Lower lobe of right lung (tissue), 2 donors: ENCODE data around the gene SRC. TPM values are rescaled to one million over a fixed set of nuclear protein-coding genes. Genes with fewer than 3 reads are reported as not detected.

Experiments used
- ATAC-seq, 2 donors: fragments of 200-7000 bp; cut with Tn5 transposase; one replicate each; pipeline ENCODE4 v1.9.1; 2020 to 2022; ENCODE audit warnings: mild to moderate bottlenecking in 2 of 2, moderate library complexity in 2 of 2
- DNase-seq: peaks from one replicate; pipeline ENCODE4 v3.0.0-alpha.2; 2020
- H3K27ac ChIP-seq: fragments of 200-600 bp; one replicate; pipeline ENCODE4 v1.8.0; 2022
- H3K27me3 ChIP-seq: fragments of 200-600 bp; one replicate; pipeline ENCODE4 v1.8.0; 2022; ENCODE audit warnings: low read depth
- H3K36me3 ChIP-seq: fragments of 200-600 bp; one replicate; pipeline ENCODE4 v1.8.0; 2022; ENCODE audit warnings: mild to moderate bottlenecking
- H3K4me1 ChIP-seq: fragments of 200-600 bp; one replicate; pipeline ENCODE4 v1.8.0; 2022
- H3K4me3 ChIP-seq: fragments of 200-600 bp; one replicate; pipeline ENCODE4 v1.8.0; 2022; ENCODE audit warnings: mild to moderate bottlenecking
- H3K9me3 ChIP-seq: fragments of 200-600 bp; one replicate; pipeline ENCODE4 v1.8.0; 2022
- CTCF ChIP-seq: fragments of 200-600 bp; IDR thresholded peaks from one replicate; pipeline ENCODE4 v1.8.0; 2022; ENCODE audit warnings: antibody characterized with exemption, mild to moderate bottlenecking
- intact Hi-C: fragments of 100-400 bp; cut with DNase I; formaldehyde crosslinking; loops from one replicate; pipeline ENCODE4 v1.11.0; 2022
- total RNA-seq: library from RNA; stranded (reverse); fragmentation: NEBNext Ultra II Directional; extraction: Animal tissue kit (Norgen Biotek cat#: 25700); gene quantifications from one replicate; pipeline ENCODE4 v1.2.1, GENCODE V29; 2021
- donor health status: DM: no; HTN: yes; CAD: no; lungs with severe emphysema.

Gene SRC
- total RNA-seq, 1 donor from 2014 or later: 72.7 TPM

- H3K27ac ChIP-seq: no peak overlapping the region
- DNase-seq: no peak
- intact Hi-C loops: no loop called here
- no peaks in the 10 kb centered on the region for H3K27me3 ChIP-seq
- no peaks in the 10 kb centered on the region for H3K36me3 ChIP-seq
- H3K9me3 ChIP-seq: no peaks in the 10 kb centered on the region
- H3K4me1 ChIP-seq: peaks cover 30% of the 10 kb centered on the region
- TF ChIP-seq CTCF: no peak
- no peak overlapping the region for H3K4me3 ChIP-seq
- ATAC-seq: no peak
Observed at GRCh38 chr20:37333130-37333847, 12.7 kb upstream of the SRC start.

GRCh38 chr20:37333848-37334318 lies 12.1 kb upstream of the SRC start:
- no peak for DNase-seq
- Histone ChIP-seq H3K36me3 (no peaks in the 10 kb centered on the region), H3K9me3 (no peaks in the 10 kb centered on the region), H3K27ac (no peak overlapping the region), H3K4me1 (peaks cover 30% of the 10 kb centered on the region), H3K27me3 (no peaks in the 10 kb centered on the region), H3K4me3 (no peak overlapping the region)
- no peak for TF ChIP-seq CTCF
- intact Hi-C loops: no loop called here
- peak; percentile 38 to 66 for ATAC-seq

- no peak overlapping the region for H3K27ac ChIP-seq
- H3K9me3 ChIP-seq: no peaks in the 10 kb centered on the region
- ATAC-seq: no peak
- peaks cover 30% of the 10 kb centered on the region for H3K4me1 ChIP-seq
- DNase-seq: no peak
- no peak for TF ChIP-seq CTCF
- H3K36me3 ChIP-seq: no peaks in the 10 kb centered on the region
- no peaks in the 10 kb centered on the region for H3K27me3 ChIP-seq
- intact Hi-C loops: no loop called here
- no peak overlapping the region for H3K4me3 ChIP-seq
Observed at GRCh38 chr20:37334450-37334849, 11.5 kb upstream of the SRC start.

GRCh38 chr20:37335642-37336368 lies 10.1 kb upstream of the SRC start:
- Histone ChIP-seq H3K27me3 (no peaks in the 10 kb centered on the region), H3K4me1 (peaks cover 30% of the 10 kb centered on the region), H3K9me3 (no peaks in the 10 kb centered on the region), H3K36me3 (no peaks in the 10 kb centered on the region), H3K4me3 (no peak overlapping the region), H3K27ac (peak overlapping the region; percentile 61)
- DNase-seq: no peak
- peak; percentile 4 to 16 for ATAC-seq
- TF ChIP-seq CTCF: no peak
- intact Hi-C loops: no loop called here

GRCh38 chr20:37336369-37337207 lies 9.4 kb upstream of the SRC start:
- Histone ChIP-seq H3K27ac (peak overlapping the region; percentile 61), H3K4me1 (peaks cover 30% of the 10 kb centered on the region), H3K9me3 (no peaks in the 10 kb centered on the region), H3K27me3 (no peaks in the 10 kb centered on the region), H3K36me3 (no peaks in the 10 kb centered on the region), H3K4me3 (no peak overlapping the region)
- peak; percentile 82 for DNase-seq
- intact Hi-C loops: no loop called here
- ATAC-seq: peak; percentile 75 to 84
- no peak for TF ChIP-seq CTCF
